GM18867 (cell line): Measurements from ENCODE around the gene CBX4.
"Not testable (repeated sequence)": the region's sequence is repeated elsewhere in the genome, so short reads cannot be mapped to it uniquely, and the experiment has no call there.

Experiments
- ATAC-seq: cut with Tn5 transposase; IDR thresholded peaks from one replicate; pipeline ENCODE4 v1.9.1; 2021; ENCODE audit warnings: mild to moderate bottlenecking, moderate library complexity; ENCODE audit not compliant: unreplicated experiment

Gene CBX4

GRCh38 chr17:79861413-79862216 lies 22.4 kb upstream of the CBX4 start:
- no peak for ATAC-seq

DNA sequence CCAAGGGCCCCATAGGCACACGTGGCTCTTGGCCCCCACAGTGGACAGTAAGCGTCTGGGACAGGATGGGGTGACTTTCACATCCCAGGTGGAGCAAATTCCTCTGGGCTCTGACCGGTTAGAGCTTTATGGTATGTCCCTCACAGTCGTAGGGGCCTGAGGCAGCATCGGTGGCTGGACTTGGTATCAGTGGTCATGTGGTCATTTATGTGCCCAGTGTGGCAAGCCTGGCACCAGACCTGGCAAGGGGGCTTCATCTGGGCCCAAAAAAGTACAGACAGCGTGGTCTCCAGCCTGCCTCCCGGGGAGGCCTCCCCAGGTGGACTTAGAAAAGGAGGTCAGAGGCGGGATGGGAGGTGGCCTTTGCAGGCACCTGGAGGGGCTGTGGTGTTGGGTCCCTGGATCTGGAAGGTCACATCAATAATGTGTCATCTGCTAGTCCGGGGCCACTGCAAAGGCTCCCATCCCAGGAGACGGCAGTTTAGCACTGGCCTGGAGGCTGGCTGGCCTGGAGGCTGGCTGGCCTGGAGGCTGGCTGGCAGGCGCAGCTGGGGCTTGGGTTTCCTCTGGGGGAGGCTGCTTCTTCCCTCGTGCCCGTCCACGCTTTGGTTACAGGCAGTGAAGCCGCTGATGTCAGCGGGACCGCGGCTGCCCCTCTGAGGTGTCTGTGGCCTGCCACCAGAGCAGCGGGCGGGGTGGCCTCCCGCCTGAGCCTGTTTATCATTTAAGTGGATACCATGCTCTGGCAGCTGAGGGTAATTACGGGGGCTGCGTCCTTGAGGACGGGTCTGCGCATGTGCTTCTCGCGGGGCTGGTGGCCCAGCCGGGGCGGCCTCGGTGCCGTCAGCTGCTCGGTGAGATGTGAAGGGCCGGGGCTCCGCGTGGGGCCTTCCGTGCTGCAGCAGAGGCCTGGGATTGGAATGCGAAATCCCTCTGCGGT lies 20.7 kb upstream of the CBX4 start:
- ATAC-seq = no peak

DNA sequence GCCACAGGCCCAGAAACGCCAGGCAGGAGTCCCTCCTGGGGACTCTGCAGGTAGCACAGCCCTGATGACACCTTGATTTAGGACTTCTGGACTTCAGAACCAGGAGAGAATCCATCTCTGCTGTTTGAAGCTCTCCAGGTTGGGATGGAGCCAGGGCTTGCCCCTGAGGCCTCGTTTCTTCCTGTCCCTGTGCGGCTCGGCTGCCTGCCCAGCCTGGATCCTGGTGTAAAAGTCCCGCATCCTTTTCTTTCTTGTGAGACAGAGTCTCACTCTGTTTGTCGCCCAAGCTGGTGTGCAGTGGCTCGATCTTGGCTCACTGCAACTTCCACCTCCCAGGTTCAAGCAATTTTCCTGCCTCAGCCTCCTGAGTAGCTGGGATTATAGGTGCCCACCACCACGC lies 17.9 kb upstream of the CBX4 start:
- ATAC-seq = no peak

- ATAC-seq = no peak
Measured at GRCh38 chr17:79855331-79856124, 16.3 kb upstream of the CBX4 start.

GRCh38 chr17:79854080-79855060 lies 15.1 kb upstream of the CBX4 start:
- ATAC-seq = no peak

- not testable (repeated sequence) for ATAC-seq
Measured at GRCh38 chr17:79853168-79853567, 13.9 kb upstream of the CBX4 start.

GRCh38 chr17:79852748-79853147 lies 13.5 kb upstream of the CBX4 start:
- no peak for ATAC-seq

DNA sequence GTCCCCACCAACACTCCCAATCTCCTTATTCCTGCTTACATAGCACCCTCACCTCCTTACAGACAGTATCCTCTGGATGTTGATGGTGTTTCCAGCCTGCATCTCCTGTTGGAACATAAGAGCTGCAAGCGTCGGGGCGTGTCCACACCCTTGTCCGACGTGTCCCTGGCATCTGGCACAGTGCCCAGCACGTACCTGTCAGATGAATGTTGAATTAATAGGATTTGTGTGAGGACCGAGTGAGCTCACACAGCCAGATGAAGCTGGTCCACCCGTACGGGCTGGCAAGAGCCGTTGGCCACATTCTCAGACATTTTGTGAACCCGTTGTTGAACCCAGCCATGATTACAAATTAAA lies 12.2 kb upstream of the CBX4 start:
- ATAC-seq = no peak

DNA sequence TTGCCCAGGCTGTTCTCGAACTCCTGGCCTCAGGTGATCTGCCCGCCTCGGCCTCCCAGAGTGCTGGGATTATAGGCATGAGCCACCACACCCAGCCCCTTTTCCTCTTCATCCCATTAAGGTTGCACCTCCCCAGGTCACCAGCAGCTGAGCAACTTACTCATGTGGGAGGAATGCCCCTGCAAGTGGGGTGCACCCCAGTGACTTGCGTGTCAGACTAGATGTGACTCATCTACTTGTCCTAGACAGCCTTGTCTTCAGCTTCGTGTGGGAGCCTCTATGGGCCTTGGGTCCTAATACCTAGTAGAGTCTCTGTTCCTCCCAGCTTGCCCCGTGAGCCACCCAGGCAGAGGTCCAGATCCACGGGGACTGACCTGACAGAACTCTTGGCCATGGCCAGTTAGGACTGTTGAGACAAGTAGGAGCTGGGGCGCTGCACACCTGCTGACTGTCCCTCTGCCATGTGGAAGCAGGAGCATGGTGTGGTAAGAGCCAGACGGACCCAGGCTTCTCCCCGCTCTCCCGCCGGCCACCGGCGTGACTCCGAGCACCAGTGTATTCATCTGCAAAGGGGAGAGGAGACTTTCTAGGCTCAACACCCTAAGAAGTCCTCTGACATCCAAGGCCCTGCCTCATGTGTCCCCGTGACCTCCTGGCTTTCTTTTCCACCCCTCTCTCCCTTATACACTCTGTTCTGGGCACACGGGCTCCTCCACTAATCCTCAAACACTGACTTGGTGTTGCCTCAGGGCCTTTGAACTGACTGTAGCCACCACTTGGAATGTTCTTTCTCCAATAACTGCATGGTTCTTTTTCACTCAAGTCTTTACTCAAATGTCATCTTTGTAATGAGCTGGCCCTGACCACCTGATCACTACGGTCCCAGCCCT lies 11.6 kb upstream of the CBX4 start:
- no peak for ATAC-seq

DNA sequence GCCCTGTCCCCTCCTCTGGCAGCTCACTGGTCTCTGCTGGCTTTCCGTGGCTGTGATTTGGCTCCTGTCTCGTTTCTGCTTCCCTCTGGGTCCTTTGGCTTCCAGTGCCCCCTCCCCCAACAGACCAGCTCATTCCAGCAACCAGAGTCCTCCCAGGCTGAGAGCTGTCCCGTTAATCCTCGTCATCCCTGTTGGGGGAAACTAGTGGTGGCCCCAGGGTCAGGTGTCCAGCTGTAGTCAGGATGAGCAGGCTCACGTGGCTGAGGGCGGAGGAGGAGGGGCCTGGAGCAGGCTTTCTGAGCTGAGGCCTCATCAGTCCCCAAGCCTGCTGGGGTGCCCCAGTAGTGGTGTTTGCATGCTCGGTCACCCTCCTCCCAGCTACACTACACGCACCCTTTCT lies 10.7 kb upstream of the CBX4 start:
- no peak for ATAC-seq

DNA sequence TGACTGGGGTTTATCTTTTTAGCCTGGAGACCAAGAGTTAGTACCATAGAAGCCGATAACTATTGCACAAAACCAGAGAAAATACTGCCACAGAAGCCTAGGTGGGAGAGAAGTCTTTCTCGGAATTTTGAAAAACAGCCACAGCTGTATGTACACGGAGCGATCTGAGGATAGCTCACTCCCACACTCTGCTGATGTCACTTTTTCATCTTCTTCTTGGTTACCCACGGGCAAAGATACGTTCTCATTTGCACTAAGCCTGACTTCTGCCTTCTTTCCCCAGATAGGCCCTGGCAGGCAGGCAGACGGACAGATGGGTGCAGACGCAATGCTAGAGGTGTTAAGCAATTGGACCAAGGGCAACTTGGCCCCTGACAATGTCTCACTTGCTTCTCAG lies 9.1 kb upstream of the CBX4 start:
- no peak for ATAC-seq

DNA sequence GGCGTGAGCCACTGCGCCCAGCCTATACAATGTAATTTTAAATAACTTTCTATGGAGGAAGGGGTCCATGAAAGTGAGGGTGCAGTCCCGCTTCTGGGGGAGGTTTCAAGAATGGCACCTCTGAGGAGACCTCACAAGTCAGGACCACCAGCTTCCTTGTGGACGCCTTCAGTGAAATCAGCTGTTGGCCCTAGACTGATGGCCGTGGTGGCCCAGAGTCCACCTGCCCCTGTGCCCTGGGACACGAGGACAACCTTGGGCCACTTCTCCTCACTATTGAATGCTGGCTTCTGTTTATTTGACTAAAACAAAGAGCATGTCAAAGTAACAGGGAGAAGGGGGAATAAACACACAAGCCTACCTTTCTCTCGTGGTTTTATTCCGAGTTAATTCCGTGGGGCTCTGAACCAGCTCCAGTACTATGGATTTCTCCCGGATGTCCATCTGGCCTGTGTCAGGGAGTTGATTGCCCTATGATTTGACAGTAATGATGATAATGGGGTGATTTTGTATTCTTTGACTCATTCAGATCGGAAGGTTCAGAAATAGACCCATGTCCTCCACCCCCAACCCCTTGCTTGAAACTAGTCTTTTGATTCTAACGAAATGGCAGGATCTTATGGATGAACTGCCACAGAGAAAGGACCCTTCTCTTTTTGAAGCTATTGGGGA lies 8.6 kb upstream of the CBX4 start:
- no peak for ATAC-seq

- no peak for ATAC-seq
Measured at GRCh38 chr17:79845601-79845949, 6.3 kb upstream of the CBX4 start.

GRCh38 chr17:79844869-79845600 lies 5.8 kb upstream of the CBX4 start:
- no peak for ATAC-seq

GRCh38 chr17:79843816-79844800 lies 4.9 kb upstream of the CBX4 start:
- no peak for ATAC-seq

GRCh38 chr17:79843474-79843815 lies 4.2 kb upstream of the CBX4 start:
- no peak for ATAC-seq
